ENCODE results near the gene CCDC197. TPM values are rescaled to one million over a fixed set of nuclear protein-coding genes. Genes with fewer than 3 reads are reported as not detected.

CCDC197 gene
- polyA plus RNA-seq, 1 donor from 2014 or later, result not detected

DNA sequence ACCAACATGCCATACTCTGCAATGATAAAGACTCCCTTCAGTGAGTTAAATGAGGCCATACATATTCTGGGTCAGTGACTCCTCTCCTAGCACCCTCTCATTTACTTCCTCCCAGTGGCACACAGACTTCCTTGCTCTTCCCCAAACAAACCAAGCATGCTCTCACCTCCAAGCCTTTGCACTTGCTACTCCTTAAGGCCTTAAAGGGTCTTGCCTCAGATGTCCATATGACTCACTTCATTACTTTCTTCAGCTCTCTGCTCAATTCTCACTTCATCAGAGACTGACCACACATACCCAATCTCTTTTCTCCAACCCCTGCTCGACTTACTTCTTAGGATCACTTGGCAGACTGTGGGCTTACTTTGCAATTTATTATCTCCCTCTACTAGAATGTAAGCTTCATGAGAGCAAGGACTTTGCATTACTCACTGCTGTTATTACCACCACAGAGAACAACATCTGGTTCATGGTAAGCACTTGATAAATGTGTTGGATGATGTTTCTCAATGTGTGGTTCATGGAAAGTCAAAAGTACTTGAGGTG, 61.1 kb downstream of the CCDC197 start:
- H3K27me3 ChIP-seq (ENCODE audit: insufficient read depth, low read depth, low read length), result no peaks in the 10 kb centered on the region
- TF ChIP-seq SMC3 (conservative IDR thresholded peaks at IDR 0.05; ENCODE audit: poor library complexity), result no peak
- no peak for TF ChIP-seq POLR2AphosphoS5 (IDR thresholded peaks at IDR 0.05)
- no peak for TF ChIP-seq RAD21 (conservative IDR thresholded peaks at IDR 0.05)
- TF ChIP-seq TAF1 (IDR thresholded peaks at IDR 0.05; ENCODE audit: low read depth), result no peak
- no peak for TF ChIP-seq EZH2 (IDR thresholded peaks at IDR 0.05; ENCODE audit: borderline replicate concordance, insufficient read depth, low read length, poor library complexity, severe bottlenecking)
- TF ChIP-seq EP300 (conservative IDR thresholded peaks at IDR 0.05; ENCODE audit: poor library complexity, severe bottlenecking), result no peak
- TF ChIP-seq CTCF (IDR thresholded peaks at IDR 0.05; ENCODE audit: poor library complexity, severe bottlenecking), result no peak
- TF ChIP-seq MXI1 (conservative IDR thresholded peaks at IDR 0.05; ENCODE audit: poor library complexity, severe bottlenecking), result no peak
- no peaks in the 10 kb centered on the region for H3F3A ChIP-seq (ENCODE audit: insufficient read depth, low read length, poor library complexity, severe bottlenecking)
- no peaks in the 10 kb centered on the region for H3K9me2 ChIP-seq (ENCODE audit: insufficient read depth, low read length)
- no peak overlapping the region for H3K4me2 ChIP-seq (ENCODE audit: low read length)
- H3K36me3 ChIP-seq (ENCODE audit: insufficient read depth, low read length), result peaks cover 19% of the 10 kb centered on the region
- peaks cover 1% of the 10 kb centered on the region for H3K79me2 ChIP-seq (replicated peaks; ENCODE audit: insufficient read depth, low read length)
- H2AFZ ChIP-seq (ENCODE audit: low read depth, low read length), result no peak overlapping the region
- H3K4me3 ChIP-seq (ENCODE audit: low read length), result no peak overlapping the region
- no peaks in the 10 kb centered on the region for H4K20me1 ChIP-seq (ENCODE audit: insufficient read depth)
- H3K27ac ChIP-seq (ENCODE audit: low read length), result no peak overlapping the region
- H3K9me3 ChIP-seq (ENCODE audit: low read length), result no peaks in the 10 kb centered on the region
- H3K9ac ChIP-seq (ENCODE audit: low read length), result no peak overlapping the region

Small RNA genes within 50 kb of the gene (small RNA-seq; reads per million reads assigned to genes)
- 0 reads per million in 3 experiments for gene MIR4506

Other genes with a start within 250 kb of the CCDC197 start
- gene PRIMA1, start 208.8 kb upstream of the CCDC197 start, polyA plus RNA-seq, result 0.14 TPM in 1 of 2 replicates, not detected in the other
- 0.43 TPM in 1 of 2 replicates, not detected in the other for gene FAM181A, start 70.0 kb upstream of the CCDC197 start, polyA plus RNA-seq
- 0.26 TPM in 1 of 2 replicates, not detected in the other for gene ASB2, start 20.7 kb upstream of the CCDC197 start, polyA plus RNA-seq
- 2.5 and 2.8 TPM in 2 replicates for gene OTUB2, start 29.0 kb downstream of the CCDC197 start, polyA plus RNA-seq
- 158 and 177 TPM in 2 replicates for gene DDX24, start 83.9 kb downstream of the CCDC197 start, polyA plus RNA-seq
- 37.9 and 45.6 TPM in 2 replicates for gene IFI27L1, start 84.0 kb downstream of the CCDC197 start, polyA plus RNA-seq
- gene IFI27, start 113.4 kb downstream of the CCDC197 start, polyA plus RNA-seq, result 2.2 and 5.6 TPM in 2 replicates
- gene IFI27L2, start 132.3 kb downstream of the CCDC197 start, polyA plus RNA-seq, result 15.3 and 23.7 TPM in 2 replicates
- gene PPP4R4, start 177.0 kb downstream of the CCDC197 start, polyA plus RNA-seq, result 4.8 and 5.9 TPM in 2 replicates

Measured in neural cell (in vitro differentiated cells).